GM19238 (cell line): ENCODE measurements around the gene TMEM45A.

Source experiments
- DNase-seq: peaks from one replicate; pipeline ENCODE4 v3.0.0; 2011; ENCODE audit warnings: low spot score; ENCODE audit not compliant: insufficient read length

TMEM45A gene

DNA sequence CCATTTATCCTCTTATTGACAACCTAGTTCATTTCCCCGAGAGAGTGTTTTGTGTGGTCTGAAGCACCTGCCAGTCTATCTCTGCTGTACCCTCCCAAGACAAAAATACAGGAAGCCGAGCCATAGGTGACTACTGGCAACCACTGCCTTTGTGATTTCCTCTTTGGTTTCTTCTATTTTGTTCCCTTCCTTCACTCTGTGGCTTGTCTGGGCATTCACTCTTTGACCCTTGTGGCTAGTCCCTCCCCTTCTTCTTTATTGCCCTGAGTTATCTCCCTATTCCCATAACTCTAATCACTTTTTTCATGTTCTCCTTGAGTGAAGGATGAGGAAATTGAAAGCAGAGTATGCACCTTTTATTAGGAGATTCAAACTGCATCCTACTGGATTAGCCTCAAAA lies 116.9 kb downstream of the TMEM45A start, which contains the start of gene ADGRG7:
TSS of gene ADGRG7 (plus strand) at position 297 of the 400 bp plus-strand sequence. CDS start 256 bp downstream, outside the sequence.
- no peak for DNase-seq

DNA sequence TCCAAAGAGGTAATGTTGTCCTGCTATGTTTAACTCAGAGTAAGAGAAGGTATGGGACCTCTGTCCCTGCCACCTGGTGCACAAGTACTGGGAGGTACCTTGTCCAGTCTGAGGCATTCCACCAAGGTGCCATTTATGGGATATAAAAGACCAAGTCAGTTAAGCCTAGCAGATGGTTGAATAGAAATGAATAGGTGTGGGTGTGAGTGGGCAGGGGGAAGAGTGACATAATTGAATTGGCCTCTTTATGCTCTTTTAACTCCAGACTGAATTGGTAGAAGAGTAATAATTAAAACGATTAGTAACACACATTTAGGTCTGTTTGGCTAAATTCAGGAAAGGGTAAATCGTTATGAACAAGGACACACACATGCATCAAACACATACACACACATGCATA lies 117.5 kb downstream of the TMEM45A start:
- no peak for DNase-seq

DNA sequence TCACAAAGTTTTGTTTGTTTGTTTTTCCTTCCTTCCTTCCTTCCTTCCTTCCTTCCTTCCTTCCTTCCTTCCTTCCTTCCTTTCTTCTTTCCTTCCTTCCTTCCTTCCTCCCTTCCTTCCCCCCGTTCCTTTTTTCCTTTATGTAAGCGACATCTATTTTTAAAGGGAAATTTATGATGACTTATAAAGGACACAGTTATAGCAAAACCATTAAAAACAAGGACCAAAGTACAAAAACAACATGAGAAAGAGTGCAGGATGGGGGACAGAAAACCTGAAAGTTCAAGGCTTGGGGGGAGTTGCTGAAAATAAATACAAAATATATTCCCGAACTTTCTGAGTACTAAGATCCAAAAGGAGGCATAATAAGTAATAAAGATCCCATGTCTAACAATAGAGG lies 118.8 kb downstream of the TMEM45A start:
- no peak for DNase-seq

- no peak for DNase-seq
These were observed 121.4 kb downstream of the TMEM45A start for GRCh38 chr3:100613721-100614390.

GRCh38 chr3:100614941-100615340 lies 122.5 kb downstream of the TMEM45A start:
- DNase-seq = no peak

DNA sequence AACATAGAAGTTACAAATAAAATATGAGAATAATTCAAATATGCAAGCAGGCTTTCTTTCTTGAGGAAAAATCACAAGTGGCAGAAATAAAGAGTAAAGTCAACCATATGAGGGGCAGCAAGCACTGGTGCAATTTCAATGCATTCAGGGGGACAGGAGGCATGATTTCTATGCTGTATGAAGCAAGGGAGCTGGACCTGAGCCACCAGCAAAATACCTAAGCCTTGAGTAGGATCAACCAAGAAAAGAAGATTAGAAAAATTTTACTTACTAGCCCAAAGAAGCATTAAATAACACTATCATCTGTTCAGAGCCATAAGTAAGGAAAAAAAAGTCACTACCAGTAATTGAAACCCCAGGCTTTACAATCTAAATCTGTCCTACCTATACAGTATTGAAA lies 123.3 kb downstream of the TMEM45A start:
- no peak for DNase-seq

- no peak for DNase-seq
These were observed 128.8 kb downstream of the TMEM45A start for GRCh38 chr3:100621251-100621650.
